ENCODE results near the gene PPP1R9B. TPM values are rescaled to one million over a fixed set of nuclear protein-coding genes. Genes with fewer than 3 reads are reported as not detected.
A peak's percentile ranks its signal among the peaks of the same experiment; 100 is the strongest.

PPP1R9B gene
- total RNA-seq, 4 donors from 2014 or later: 23.3 to 38.1 (median 30.8) TPM

DNA sequence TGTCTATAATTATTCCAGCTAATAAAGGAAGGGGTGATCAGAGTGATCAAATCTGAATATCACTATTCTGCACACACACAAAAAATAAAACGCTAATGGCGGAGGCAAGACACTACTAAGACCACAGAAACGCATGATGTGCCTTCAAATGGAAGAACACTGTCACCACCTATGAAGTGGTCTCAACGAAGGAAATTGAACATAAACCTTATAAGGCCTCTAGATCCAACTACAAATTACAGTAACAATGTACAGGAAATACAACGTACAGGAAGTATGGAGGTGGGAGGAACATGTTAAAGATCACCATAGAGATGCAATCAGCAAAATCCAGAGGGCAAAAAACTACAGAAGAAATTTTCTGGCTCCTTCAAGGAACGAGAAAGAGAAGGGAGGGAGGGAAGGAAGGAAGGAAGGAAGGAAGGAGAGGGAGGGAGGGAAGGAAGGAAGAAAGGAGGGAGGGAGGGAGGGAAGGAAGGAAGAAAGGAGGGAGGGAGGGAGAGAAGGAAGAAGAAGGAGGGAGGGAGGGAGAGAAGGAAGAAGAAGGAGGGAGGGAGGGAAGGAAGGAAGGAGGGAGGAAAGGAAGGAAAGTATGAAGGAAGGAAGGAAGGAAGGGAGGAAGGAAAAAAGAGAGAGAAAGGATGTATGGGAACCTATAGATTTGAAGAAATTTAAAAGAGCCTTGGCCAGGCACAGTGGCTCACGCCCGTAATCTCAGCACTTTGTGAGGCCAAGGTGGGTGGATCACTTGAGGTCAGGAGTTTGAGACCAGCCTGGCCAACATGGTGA lies 12.2 kb upstream of the PPP1R9B start:
- Histone ChIP-seq H3K9me3 (no peaks in the 10 kb centered on the region), H3K27me3 (no peaks in the 10 kb centered on the region), H3K27ac (no peak overlapping the region), H3K36me3 (no peaks in the 10 kb centered on the region), H3K4me3 (no peak overlapping the region), H3K4me1 (peaks cover 0 to 64% (median 21%) of the 10 kb centered on the region in 3 donors)
- TF ChIP-seq, protein P1, sequence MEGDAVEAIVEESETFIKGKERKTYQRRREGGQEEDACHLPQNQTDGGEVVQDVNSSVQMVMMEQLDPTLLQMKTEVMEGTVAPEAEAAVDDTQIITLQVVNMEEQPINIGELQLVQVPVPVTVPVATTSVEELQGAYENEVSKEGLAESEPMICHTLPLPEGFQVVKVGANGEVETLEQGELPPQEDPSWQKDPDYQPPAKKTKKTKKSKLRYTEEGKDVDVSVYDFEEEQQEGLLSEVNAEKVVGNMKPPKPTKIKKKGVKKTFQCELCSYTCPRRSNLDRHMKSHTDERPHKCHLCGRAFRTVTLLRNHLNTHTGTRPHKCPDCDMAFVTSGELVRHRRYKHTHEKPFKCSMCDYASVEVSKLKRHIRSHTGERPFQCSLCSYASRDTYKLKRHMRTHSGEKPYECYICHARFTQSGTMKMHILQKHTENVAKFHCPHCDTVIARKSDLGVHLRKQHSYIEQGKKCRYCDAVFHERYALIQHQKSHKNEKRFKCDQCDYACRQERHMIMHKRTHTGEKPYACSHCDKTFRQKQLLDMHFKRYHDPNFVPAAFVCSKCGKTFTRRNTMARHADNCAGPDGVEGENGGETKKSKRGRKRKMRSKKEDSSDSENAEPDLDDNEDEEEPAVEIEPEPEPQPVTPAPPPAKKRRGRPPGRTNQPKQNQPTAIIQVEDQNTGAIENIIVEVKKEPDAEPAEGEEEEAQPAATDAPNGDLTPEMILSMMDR (IDR thresholded peaks at IDR 0.05): no peak
- TF ChIP-seq POLR2AphosphoS5 (IDR thresholded peaks at IDR 0.05): no peak
- ATAC-seq: no peak
- WGBS, 2 donors (ENCODE audit: low coverage in 1 of 2): 66 to 79% methylated on average over 7 to 8 of the region's 8 CpGs

DNA sequence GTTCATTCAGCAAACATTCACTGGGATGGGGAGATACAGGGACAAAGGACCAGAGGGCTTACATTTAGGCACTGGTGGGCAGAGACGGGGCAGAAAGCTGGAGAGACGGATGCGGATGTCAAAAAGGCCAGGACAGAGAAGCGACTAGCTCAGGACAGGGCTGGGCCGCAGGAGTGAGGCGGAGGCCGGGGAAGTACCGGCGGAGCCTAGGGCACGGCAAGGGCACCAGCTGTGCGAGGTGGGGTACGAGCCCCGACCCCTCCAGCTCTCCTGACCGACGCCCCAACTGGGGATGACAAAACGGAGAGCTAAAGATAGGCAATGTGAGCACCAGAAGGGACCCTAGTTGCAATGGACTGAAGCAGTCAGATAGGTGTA lies 11.4 kb upstream of the PPP1R9B start:
- no peaks in the 10 kb centered on the region for H3K36me3 ChIP-seq
- peak; percentile 6 for ATAC-seq
- WGBS, 2 donors (ENCODE audit: low coverage in 1 of 2): 43 to 46% methylated on average over 5 to 15 of the region's 16 CpGs
- peaks cover 0 to 56% (median 14%) of the 10 kb centered on the region in 3 donors for H3K4me1 ChIP-seq
- peak overlapping the region in 3 of 4 donors; percentile 82 to 88 (median 86) for H3K27ac ChIP-seq
- H3K9me3 ChIP-seq: no peaks in the 10 kb centered on the region
- peak overlapping the region in 1 of 2 donors; percentile 68 for H3K4me3 ChIP-seq
- no peak for TF ChIP-seq POLR2AphosphoS5 (IDR thresholded peaks at IDR 0.05)
- TF ChIP-seq POLR2A (IDR thresholded peaks at IDR 0.05): no peak
- TF ChIP-seq, protein P1 (IDR thresholded peaks at IDR 0.05): no peak
- H3K27me3 ChIP-seq: no peaks in the 10 kb centered on the region

DNA sequence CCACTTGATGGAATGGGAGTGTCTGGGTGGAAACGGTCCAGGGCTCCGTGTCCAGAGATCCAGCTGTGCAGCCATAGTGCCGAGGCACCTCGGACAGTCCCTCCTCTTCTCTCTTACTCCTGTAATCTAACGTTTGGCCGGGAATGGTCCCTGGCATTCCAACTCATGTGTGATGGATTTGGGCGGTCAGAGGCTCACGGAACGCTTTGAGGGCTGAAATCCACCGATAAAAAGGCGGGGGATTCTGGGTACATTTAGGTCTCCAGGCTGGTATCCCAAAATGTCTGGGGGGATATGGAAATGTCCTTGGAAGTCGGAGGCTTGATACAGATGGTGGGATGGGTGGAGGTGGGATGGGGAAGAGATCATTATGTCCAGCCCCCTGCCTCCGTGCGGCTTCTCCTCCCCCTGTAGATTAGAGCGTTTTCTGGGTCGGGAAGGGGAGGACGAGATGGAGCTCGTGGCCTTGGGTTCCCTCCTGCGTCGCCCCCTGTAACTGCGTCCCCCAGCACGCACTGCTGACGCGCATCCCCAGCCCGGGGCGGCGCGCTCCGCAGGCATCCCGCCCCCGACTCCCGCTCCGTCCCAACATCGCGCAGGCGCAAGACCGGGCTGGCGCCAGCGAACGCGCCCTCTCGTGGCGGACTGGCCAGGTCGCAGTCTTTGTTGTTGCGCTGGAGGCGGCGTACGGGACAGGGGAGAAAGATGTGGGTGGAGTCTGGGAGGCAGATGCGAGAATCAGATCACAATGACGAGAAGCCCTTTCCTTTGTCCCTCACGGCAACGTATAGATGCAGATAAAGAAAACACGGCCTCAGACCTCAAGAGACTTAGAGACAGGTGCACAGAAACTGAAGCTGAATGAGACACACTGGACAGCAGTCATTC lies 10.8 kb upstream of the PPP1R9B start:
- 0% methylated on average over 7 to 15 of the region's 53 CpGs for WGBS, 2 donors (ENCODE audit: low coverage in 1 of 2)
- no peaks in the 10 kb centered on the region for H3K9me3 ChIP-seq
- H3K36me3 ChIP-seq: no peaks in the 10 kb centered on the region
- H3K4me1 ChIP-seq: peaks cover 0 to 52% (median 13%) of the 10 kb centered on the region in 3 donors
- H3K27ac ChIP-seq: peak overlapping the region; percentile 74 to 88 (median 84)
- H3K4me3 ChIP-seq: peak overlapping the region; percentile 62 to 68
- peak; percentile 94 for ATAC-seq
- no peaks in the 10 kb centered on the region for H3K27me3 ChIP-seq
- TF ChIP-seq POLR2A (IDR thresholded peaks at IDR 0.05) (peak; percentile 47 to 58), POLR2AphosphoS5 (IDR thresholded peaks at IDR 0.05) (peak; percentile 80), EP300 (IDR thresholded peaks at IDR 0.05) (no peak)
- TF ChIP-seq, protein P1 (IDR thresholded peaks at IDR 0.05): peak; percentile 81 to 98 (median 97)

DNA sequence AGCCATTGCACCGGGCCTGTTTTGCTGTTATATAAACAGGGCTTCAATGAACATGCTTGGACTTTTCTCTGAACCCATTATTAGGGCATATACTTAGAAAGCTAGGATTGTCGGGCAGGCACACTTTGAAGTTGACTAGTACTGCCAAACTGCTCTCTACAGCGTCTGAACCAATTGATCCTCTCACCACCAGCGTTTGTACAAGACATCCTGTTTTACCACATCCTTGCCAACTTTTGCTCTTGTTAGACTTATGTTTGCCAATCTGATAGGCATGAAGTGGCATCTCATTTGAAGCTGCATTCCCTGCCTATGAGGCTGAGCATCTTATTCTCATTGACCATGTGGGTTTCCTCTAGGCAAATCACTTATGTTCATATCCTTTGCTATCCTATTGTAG lies 7.4 kb upstream of the PPP1R9B start:
- 64 to 85% methylated on average over 2 to 4 of the region's 4 CpGs for WGBS, 2 donors (ENCODE audit: low coverage in 1 of 2)
- no peak for ATAC-seq
- H3K4me3 ChIP-seq: no peak overlapping the region

More for the DNA sequence above, 7.4 kb upstream of the PPP1R9B start:
- Histone ChIP-seq H3K27ac (no peak overlapping the region), H3K27me3 (no peaks in the 10 kb centered on the region), H3K4me1 (peaks cover 0 to 55% (median 28%) of the 10 kb centered on the region in 3 donors), H3K36me3 (no peaks in the 10 kb centered on the region), H3K9me3 (no peaks in the 10 kb centered on the region)
- TF ChIP-seq POLR2AphosphoS5 (IDR thresholded peaks at IDR 0.05): no peak
- TF ChIP-seq, protein P1 (IDR thresholded peaks at IDR 0.05): no peak
- no peak for TF ChIP-seq EP300 (IDR thresholded peaks at IDR 0.05)
- no peak for TF ChIP-seq POLR2A (IDR thresholded peaks at IDR 0.05)
